Measurements from ENCODE around the gene ZNF749. TPM values are rescaled to one million over a fixed set of nuclear protein-coding genes. Genes with fewer than 3 reads are reported as not detected.

The ZNF749 gene
- total RNA-seq, 4 donors from 2014 or later, result 0.75 to 19.1 (median 7.1) TPM

DNA sequence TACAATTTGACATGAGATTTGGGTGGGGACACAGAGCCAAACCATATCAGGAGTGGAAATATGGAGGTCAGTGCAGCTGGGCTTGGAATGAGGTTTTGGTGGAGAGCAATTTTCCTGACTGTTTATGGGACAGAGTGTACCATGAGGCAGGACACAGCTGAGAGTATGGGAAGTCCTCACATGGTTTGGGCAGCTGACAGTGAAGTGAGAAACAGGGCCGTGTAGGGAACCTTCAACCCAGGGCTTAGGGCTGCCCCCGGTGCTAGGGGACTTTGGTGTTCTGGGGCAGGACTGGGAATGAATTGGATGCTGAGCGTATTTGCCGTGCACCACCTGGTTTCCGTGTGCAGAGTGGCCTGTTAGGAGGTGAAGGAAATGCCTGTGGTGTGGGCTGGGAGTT lies 39.4 kb upstream of the ZNF749 start:
- WGBS, 2 donors (ENCODE audit: low coverage in 1 of 2), result 80 to 93% methylated on average over 2 to 5 of the region's 5 CpGs
- Histone ChIP-seq H3K4me1 (peaks cover 0 to 8% (median under 1%) of the 10 kb centered on the region in 4 donors), H3K27me3 (no peaks in the 10 kb centered on the region), H3K4me3 (no peak overlapping the region), H3K9me3 (peaks cover 16 to 33% of the 10 kb centered on the region in 2 donors), H3K27ac (no peak overlapping the region), H3K36me3 (peaks cover 0 to 50% (median 19%) of the 10 kb centered on the region in 4 donors)
- in situ Hi-C loops (cut with MboI; ENCODE audit: low pct_ligation_motif_present in 1 of 4, low pct_unique_long_range_greater_than_20kb in 1 of 4, low sequenced_read_pairs in 3 of 4) (no loop called here), intact Hi-C loops (cut with DNase I; ENCODE audit: low total_unique reads) (no loop called here)
- no peak for DNase-seq
- TF ChIP-seq EP300 (IDR thresholded peaks at IDR 0.05; ENCODE audit: low read depth) (no peak), POLR2AphosphoS5 (IDR thresholded peaks at IDR 0.05) (no peak), POLR2A (IDR thresholded peaks at IDR 0.05) (no peak)
- TF ChIP-seq, protein P1, sequence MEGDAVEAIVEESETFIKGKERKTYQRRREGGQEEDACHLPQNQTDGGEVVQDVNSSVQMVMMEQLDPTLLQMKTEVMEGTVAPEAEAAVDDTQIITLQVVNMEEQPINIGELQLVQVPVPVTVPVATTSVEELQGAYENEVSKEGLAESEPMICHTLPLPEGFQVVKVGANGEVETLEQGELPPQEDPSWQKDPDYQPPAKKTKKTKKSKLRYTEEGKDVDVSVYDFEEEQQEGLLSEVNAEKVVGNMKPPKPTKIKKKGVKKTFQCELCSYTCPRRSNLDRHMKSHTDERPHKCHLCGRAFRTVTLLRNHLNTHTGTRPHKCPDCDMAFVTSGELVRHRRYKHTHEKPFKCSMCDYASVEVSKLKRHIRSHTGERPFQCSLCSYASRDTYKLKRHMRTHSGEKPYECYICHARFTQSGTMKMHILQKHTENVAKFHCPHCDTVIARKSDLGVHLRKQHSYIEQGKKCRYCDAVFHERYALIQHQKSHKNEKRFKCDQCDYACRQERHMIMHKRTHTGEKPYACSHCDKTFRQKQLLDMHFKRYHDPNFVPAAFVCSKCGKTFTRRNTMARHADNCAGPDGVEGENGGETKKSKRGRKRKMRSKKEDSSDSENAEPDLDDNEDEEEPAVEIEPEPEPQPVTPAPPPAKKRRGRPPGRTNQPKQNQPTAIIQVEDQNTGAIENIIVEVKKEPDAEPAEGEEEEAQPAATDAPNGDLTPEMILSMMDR (IDR thresholded peaks at IDR 0.05), result no peak

DNA sequence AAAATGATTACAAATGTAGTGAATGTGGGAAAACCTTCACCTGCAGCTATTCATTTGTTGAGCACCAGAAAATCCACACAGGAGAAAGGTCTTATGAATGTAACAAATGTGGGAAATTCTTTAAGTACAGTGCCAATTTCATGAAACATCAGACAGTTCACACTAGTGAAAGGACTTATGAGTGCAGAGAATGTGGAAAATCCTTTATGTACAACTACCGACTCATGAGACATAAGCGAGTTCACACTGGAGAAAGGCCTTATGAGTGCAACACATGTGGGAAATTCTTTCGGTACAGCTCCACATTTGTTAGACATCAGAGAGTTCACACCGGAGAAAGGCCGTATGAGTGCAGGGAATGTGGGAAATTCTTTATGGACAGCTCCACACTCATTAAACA lies 36.3 kb upstream of the ZNF749 start:
- in situ Hi-C loops (cut with MboI; ENCODE audit: low pct_ligation_motif_present in 1 of 4, low pct_unique_long_range_greater_than_20kb in 1 of 4, low sequenced_read_pairs in 3 of 4), result no loop called here
- H3K9me3 ChIP-seq, result peaks cover 16 to 30% of the 10 kb centered on the region in 2 donors
- WGBS, 2 donors (ENCODE audit: low coverage in 1 of 2), result 97 to 98% methylated on average over 5 of the region's 5 CpGs
- H3K4me3 ChIP-seq, result no peak overlapping the region
- no peak for DNase-seq
- intact Hi-C loops (cut with DNase I; ENCODE audit: low total_unique reads), result no loop called here
- H3K36me3 ChIP-seq, result peaks cover 0 to 49% (median 21%) of the 10 kb centered on the region in 4 donors
- no peaks in the 10 kb centered on the region for H3K4me1 ChIP-seq
- TF ChIP-seq, protein P1 (IDR thresholded peaks at IDR 0.05), result no peak
- TF ChIP-seq POLR2A (IDR thresholded peaks at IDR 0.05) (no peak), POLR2AphosphoS5 (IDR thresholded peaks at IDR 0.05) (no peak), EP300 (IDR thresholded peaks at IDR 0.05; ENCODE audit: low read depth) (no peak)
- no peaks in the 10 kb centered on the region for H3K27me3 ChIP-seq
- H3K27ac ChIP-seq, result no peak overlapping the region

DNA sequence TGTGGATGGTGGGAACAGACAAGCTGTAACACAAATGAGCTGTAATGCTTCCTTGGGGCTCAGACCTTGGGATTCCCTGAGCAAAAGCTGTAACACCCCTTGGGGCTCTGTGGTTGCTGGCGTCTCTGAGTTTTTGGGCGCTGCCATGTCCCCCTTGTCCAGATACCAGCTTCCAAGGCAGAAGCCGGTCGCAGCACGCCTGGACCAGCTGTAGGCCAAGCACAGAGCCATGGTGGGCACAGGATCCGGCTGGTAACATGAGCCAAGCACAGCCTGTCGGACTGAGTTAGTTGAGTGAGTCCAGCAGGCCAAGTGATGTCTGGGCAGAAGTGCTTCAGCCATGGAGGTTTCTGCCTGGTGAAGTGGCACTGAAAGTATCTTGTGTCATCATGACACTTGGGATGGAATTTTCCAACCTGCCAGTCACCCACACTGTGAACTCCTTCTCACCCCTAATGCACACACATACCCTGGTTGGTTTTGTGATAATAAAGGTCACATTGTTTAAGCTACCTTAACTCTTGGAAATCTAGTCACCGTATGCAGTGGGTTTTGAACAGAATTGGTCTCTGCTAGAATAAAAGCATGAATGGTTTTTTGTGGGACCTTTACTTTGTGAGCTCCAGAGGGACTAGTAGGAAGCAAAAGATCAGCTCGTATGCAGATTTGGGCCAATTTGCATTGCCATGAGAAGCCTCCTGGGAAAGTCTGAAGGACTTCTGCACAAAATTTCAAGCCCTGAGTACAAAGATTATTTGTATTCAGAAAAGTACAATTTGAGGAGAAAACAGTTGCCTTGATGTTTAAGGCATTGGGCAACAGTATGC lies 31.2 kb upstream of the ZNF749 start:
- in situ Hi-C loops (cut with MboI; ENCODE audit: low pct_ligation_motif_present in 1 of 4, low pct_unique_long_range_greater_than_20kb in 1 of 4, low sequenced_read_pairs in 3 of 4), result no loop called here
- TF ChIP-seq EP300 (IDR thresholded peaks at IDR 0.05; ENCODE audit: low read depth) (no peak), POLR2AphosphoS5 (IDR thresholded peaks at IDR 0.05) (no peak), POLR2A (IDR thresholded peaks at IDR 0.05) (no peak)
- TF ChIP-seq, protein P1 (IDR thresholded peaks at IDR 0.05), result no peak

DNA sequence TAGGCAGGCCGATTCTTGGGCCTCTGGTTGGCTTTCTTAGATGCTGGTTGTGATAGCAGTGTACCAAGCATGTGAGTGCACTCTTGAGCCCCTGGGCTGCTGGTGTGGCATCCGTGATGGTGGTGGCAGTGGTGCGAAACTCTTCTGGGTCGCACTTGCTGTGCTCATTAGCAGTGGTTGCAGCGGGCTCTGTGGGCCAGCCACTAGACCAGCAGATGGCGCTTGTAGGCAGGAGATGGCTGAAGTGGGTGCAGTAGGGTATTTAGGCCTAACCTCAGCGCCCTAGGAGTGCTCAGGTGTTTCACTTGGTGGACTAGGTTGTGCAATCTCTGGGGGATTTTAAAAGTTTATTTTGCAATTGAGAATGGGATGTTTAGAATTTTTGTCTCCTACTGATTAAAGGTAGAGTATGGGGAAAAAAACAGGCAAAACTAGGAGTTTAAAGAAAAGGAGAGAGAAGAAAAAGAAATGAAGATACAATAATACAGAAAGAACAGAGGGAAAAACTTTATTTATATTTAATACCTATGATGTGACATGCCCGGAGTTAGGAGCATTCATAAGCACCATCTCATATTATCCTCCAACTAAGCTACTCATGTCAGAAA lies 28.5 kb upstream of the ZNF749 start:
- WGBS, 2 donors (ENCODE audit: low coverage in 1 of 2), result 30 to 44% methylated on average over 1 to 8 of the region's 8 CpGs
- Histone ChIP-seq H3K4me1 (peaks cover 2 to 7% (median 5%) of the 10 kb centered on the region in 4 donors), H3K27ac (no peak overlapping the region), H3K27me3 (no peaks in the 10 kb centered on the region), H3K4me3 (no peak overlapping the region), H3K36me3 (peaks cover 0 to 1% (median 0%) of the 10 kb centered on the region in 4 donors), H3K9me3 (no peaks in the 10 kb centered on the region)
- in situ Hi-C loops (cut with MboI; ENCODE audit: low pct_ligation_motif_present in 1 of 4, low pct_unique_long_range_greater_than_20kb in 1 of 4, low sequenced_read_pairs in 3 of 4) (no loop called here), intact Hi-C loops (cut with DNase I; ENCODE audit: low total_unique reads) (no loop called here)
- TF ChIP-seq, protein P1 (IDR thresholded peaks at IDR 0.05), result peak; percentile 35 to 50 (median 44)
- no peak for TF ChIP-seq POLR2A (IDR thresholded peaks at IDR 0.05)
- peak; percentile 54 for DNase-seq

More for the DNA sequence above, 31.2 kb upstream of the ZNF749 start:
- DNase-seq, result no peak
- intact Hi-C loops (cut with DNase I; ENCODE audit: low total_unique reads), result no loop called here
- H3K9me3 ChIP-seq, result peaks cover 0 to 13% of the 10 kb centered on the region in 2 donors
- peaks cover 0 to 13% (median 4%) of the 10 kb centered on the region in 4 donors for H3K36me3 ChIP-seq
- H3K27me3 ChIP-seq, result no peaks in the 10 kb centered on the region
- H3K4me3 ChIP-seq, result no peak overlapping the region
- no peaks in the 10 kb centered on the region for H3K4me1 ChIP-seq
- 71 to 95% methylated on average over 1 to 9 of the region's 9 CpGs for WGBS, 2 donors (ENCODE audit: low coverage in 1 of 2)
- H3K27ac ChIP-seq, result no peak overlapping the region
